Mesenchymal stem cell (in vitro differentiated cells and primary cell): ENCODE measurements around the gene GOLPH3L.
"Not testable (repeated sequence)": the region's sequence is repeated elsewhere in the genome, so short reads cannot be mapped to it uniquely, and the experiment has no call there.

ENCODE experiments used
- DNase-seq: peaks from one replicate; pipeline ENCODE4 v3.0.0-alpha.2; 2013
- H2AFZ ChIP-seq: one replicate; pipeline ENCODE4 v1.6.1; 2013; ENCODE audit warnings: low read depth, mild to moderate bottlenecking, control low read depth, inconsistent platforms, low read length, moderate library complexity
- H2AK5ac ChIP-seq: 2 replicates; pipeline ENCODE4 v1.6.1; 2013; ENCODE audit warnings: low read length, moderate library complexity, mild to moderate bottlenecking, inconsistent platforms; ENCODE audit not compliant: severe bottlenecking
- H2BK120ac ChIP-seq: one replicate; pipeline ENCODE4 v1.6.1; 2013; ENCODE audit warnings: low read depth, mild to moderate bottlenecking, inconsistent platforms, low read length, moderate library complexity
- H2BK12ac ChIP-seq, 2 experiments: one replicate each; pipeline ENCODE4 v1.6.1; 2013; ENCODE audit warnings: inconsistent platforms in 2 of 2, low read length in 2 of 2, mild to moderate bottlenecking in 2 of 2, moderate library complexity in 2 of 2, control low read depth in 1 of 2
- H2BK15ac ChIP-seq: one replicate; pipeline ENCODE4 v1.6.1; 2013; ENCODE audit warnings: mild to moderate bottlenecking, low read depth, inconsistent platforms; ENCODE audit not compliant: poor library complexity, severe bottlenecking
- H2BK5ac ChIP-seq: 2 replicates; pipeline ENCODE4 v1.6.1; 2013; ENCODE audit warnings: low read depth, mild to moderate bottlenecking, low read length, control low read depth, inconsistent platforms; ENCODE audit not compliant: poor library complexity, severe bottlenecking
- H3K14ac ChIP-seq, 2 experiments: one replicate each; pipeline ENCODE4 v1.6.1; 2013; ENCODE audit warnings: inconsistent platforms in 2 of 2, low read length in 2 of 2, control low read depth in 1 of 2, mild to moderate bottlenecking in 1 of 2, moderate library complexity in 1 of 2
- H3K18ac ChIP-seq, 2 experiments: one replicate each; pipeline ENCODE4 v1.6.1; 2013; ENCODE audit warnings: inconsistent platforms in 2 of 2, low read length in 2 of 2, control low read depth in 1 of 2, low read depth in 1 of 2, mild to moderate bottlenecking in 1 of 2
- H3K23ac ChIP-seq, 2 experiments: one replicate each; pipeline ENCODE4 v1.6.1; 2013; ENCODE audit warnings: inconsistent platforms in 2 of 2, low read length in 2 of 2, mild to moderate bottlenecking in 2 of 2, moderate library complexity in 2 of 2, control low read depth in 1 of 2
- H3K27ac ChIP-seq: 2 replicates; pipeline ENCODE4 v1.5.1; 2013; ENCODE audit warnings: mild to moderate bottlenecking, moderate library complexity, low read length, control low read depth, inconsistent platforms; ENCODE audit not compliant: poor library complexity, severe bottlenecking
- H3K27me3 ChIP-seq, 2 experiments: 2 replicates each; pipeline versions ENCODE4 v1.6.1 to v1.7.0; 2013; ENCODE audit warnings: low read length in 2 of 2, mild to moderate bottlenecking in 2 of 2, moderate library complexity in 2 of 2, control low read depth in 1 of 2, inconsistent platforms in 1 of 2; ENCODE audit not compliant: control insufficient read depth in 1 of 2, insufficient read depth in 1 of 2
- H3K36me3 ChIP-seq, 2 experiments: 2 replicates each; pipeline versions ENCODE4 v1.6.1 to v1.7.0; 2013; ENCODE audit warnings: low read length in 2 of 2, control low read depth in 1 of 2, inconsistent platforms in 1 of 2, low read depth in 1 of 2, mild to moderate bottlenecking in 1 of 2; ENCODE audit not compliant: insufficient read depth in 2 of 2, control insufficient read depth in 1 of 2
- H3K4ac ChIP-seq, 2 experiments: one replicate each; pipeline ENCODE4 v1.6.1; 2013; ENCODE audit warnings: inconsistent platforms in 2 of 2, low read length in 2 of 2, mild to moderate bottlenecking in 2 of 2, moderate library complexity in 2 of 2, control low read depth in 1 of 2, low read depth in 1 of 2
- H3K4me1 ChIP-seq: 2 replicates; pipeline ENCODE4 v1.6.1; 2013; ENCODE audit warnings: low read depth, low read length, control low read depth; ENCODE audit not compliant: control insufficient read depth, insufficient read depth
- H3K4me2 ChIP-seq: 2 replicates; pipeline ENCODE4 v1.6.1; 2013; ENCODE audit warnings: low read length, mild to moderate bottlenecking, inconsistent platforms; ENCODE audit not compliant: poor library complexity, severe bottlenecking
- H3K4me3 ChIP-seq, 2 experiments: 2 replicates each; pipeline versions ENCODE4 v1.5.1 to v1.7.0; 2013; ENCODE audit warnings: low read length in 2 of 2, mild to moderate bottlenecking in 2 of 2, control low read depth in 1 of 2, low read depth in 1 of 2; ENCODE audit not compliant: insufficient read depth in 1 of 2
- H3K79me1 ChIP-seq: replicated peaks from 2 replicates; pipeline ENCODE4 v1.6.1; 2013; ENCODE audit warnings: mild to moderate bottlenecking, control low read depth, low read length, inconsistent platforms; ENCODE audit not compliant: poor library complexity, severe bottlenecking
- H3K9ac ChIP-seq: 2 replicates; pipeline ENCODE4 v1.7.0; 2013; ENCODE audit warnings: mild to moderate bottlenecking, low read length, moderate library complexity
- H3K9me3 ChIP-seq: 2 replicates; pipeline ENCODE4 v1.7.0; 2013; ENCODE audit warnings: mild to moderate bottlenecking, low read length; ENCODE audit not compliant: control insufficient read depth
- H4K8ac ChIP-seq: one replicate; pipeline ENCODE4 v1.6.1; 2013; ENCODE audit warnings: inconsistent platforms, mild to moderate bottlenecking, low read length, moderate library complexity
- H4K91ac ChIP-seq: one replicate; pipeline ENCODE4 v1.6.1; 2013; ENCODE audit warnings: mild to moderate bottlenecking, low read length, inconsistent platforms
- WGBS: methylation state at CpG from one replicate; pipeline ENCODE4 v1.1.7; 2013; ENCODE audit warnings: mixed read lengths; 5-methylcytosine and 5-hydroxymethylcytosine counted together

Gene GOLPH3L

DNA sequence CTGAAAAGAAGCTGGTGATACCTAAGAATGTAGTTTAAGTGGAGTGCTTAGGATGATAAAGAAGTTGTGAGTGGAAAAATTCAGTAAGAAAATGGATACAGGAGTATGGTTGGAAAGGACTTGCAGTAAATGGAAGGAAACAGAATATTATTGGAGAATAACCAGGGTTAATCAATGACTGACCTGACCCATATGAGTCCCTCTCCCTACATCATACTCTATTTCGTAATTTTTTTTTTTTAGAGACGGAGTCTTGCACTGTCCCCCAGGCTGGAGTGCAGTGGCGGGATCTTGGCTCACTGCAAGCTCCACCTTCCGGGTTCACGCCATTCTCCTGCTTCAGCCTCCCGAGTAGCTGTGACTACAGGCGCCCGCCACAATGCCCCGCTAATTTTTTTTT, 34.1 kb downstream of the GOLPH3L start:
- Histone ChIP-seq H3K14ac (no peak overlapping the region), H3K18ac (no peak overlapping the region), H2AFZ (no peak overlapping the region), H3K23ac (no peak overlapping the region), H2BK5ac (no peak overlapping the region), H3K4ac (no peak overlapping the region), H3K27ac (no peak overlapping the region), H4K91ac (no peak overlapping the region), H3K9me3 (no peaks in the 10 kb centered on the region), H4K8ac (no peak overlapping the region), H2BK12ac (no peak overlapping the region), H3K4me2 (no peak overlapping the region), H3K27me3 (no peaks in the 10 kb centered on the region), H2AK5ac (no peak overlapping the region), H3K9ac (no peak overlapping the region), H2BK120ac (no peak overlapping the region), H3K36me3 (peaks cover 4 to 37% of the 10 kb centered on the region in 2 experiments), H3K4me1 (no peaks in the 10 kb centered on the region), H2BK15ac (no peak overlapping the region), H3K4me3 (no peak overlapping the region), H3K79me1 (peaks cover 1% of the 10 kb centered on the region)
- no peak for DNase-seq
- WGBS, result 98% methylated on average over 9 of the region's 9 CpGs

DNA sequence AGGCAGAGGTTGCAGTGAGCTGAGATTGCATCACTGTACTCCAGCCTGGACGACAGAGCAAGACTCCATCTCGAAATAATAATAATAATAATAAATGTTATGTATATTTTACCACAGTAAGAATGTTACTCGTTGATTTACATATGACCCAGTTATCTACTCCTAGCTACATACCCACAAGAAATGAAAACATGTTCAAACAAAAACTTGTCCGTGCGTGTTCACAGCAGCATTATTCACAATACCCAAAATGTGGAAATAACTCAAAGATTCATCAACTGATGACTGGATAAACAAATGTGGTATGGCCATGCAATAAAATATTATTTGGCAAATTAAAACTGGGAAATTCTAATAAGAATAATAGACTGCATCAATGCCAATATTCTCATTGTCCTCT, 35.8 kb downstream of the GOLPH3L start:
- H3K23ac ChIP-seq, result no peak overlapping the region
- 98% methylated on average over 3 of the region's 5 CpGs for WGBS
- H3K4me2 ChIP-seq, result no peak overlapping the region
- H2BK15ac ChIP-seq, result no peak overlapping the region
- H3K27me3 ChIP-seq, result no peaks in the 10 kb centered on the region
- H3K18ac ChIP-seq, result no peak overlapping the region
- H3K4ac ChIP-seq, result no peak overlapping the region
- peaks cover 4 to 37% of the 10 kb centered on the region in 2 experiments for H3K36me3 ChIP-seq
- no peak overlapping the region for H2BK120ac ChIP-seq
- H2AFZ ChIP-seq, result no peak overlapping the region
- H3K4me1 ChIP-seq, result no peaks in the 10 kb centered on the region
- no peak overlapping the region for H3K9ac ChIP-seq
- H3K27ac ChIP-seq, result no peak overlapping the region
- H3K4me3 ChIP-seq, result no peak overlapping the region
- H4K8ac ChIP-seq, result no peak overlapping the region
- H4K91ac ChIP-seq, result no peak overlapping the region
- H2BK5ac ChIP-seq, result no peak overlapping the region
- H3K79me1 ChIP-seq, result peaks cover 1% of the 10 kb centered on the region
- H3K14ac ChIP-seq, result no peak overlapping the region
- no peaks in the 10 kb centered on the region for H3K9me3 ChIP-seq
- DNase-seq, result no peak
- no peak overlapping the region for H2AK5ac ChIP-seq
- no peak overlapping the region for H2BK12ac ChIP-seq

DNA sequence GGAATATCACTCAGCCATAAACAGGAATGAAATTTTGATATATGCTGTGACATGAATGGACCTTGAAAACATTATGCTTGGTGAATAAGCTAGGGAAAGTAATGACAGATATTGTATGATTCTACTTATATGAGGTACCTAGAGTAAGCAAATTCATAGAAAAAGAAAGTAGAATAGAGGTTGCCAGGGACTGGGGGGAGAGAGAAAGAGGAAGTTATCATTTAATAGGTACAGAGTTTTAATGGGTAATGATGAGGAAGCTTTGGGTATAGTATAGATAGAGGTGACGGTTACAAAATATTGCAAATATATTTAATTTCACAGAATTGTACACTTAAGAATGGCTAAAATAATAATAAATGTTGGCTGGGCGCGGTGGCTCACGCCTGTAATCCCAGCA, 36.4 kb downstream of the GOLPH3L start:
- Histone ChIP-seq H3K4me3 (no peak overlapping the region), H4K8ac (no peak overlapping the region), H3K4ac (no peak overlapping the region), H3K36me3 (peaks cover 4 to 37% of the 10 kb centered on the region in 2 experiments), H3K23ac (no peak overlapping the region), H3K18ac (no peak overlapping the region), H3K27ac (no peak overlapping the region), H2BK5ac (no peak overlapping the region), H2BK12ac (no peak overlapping the region), H4K91ac (no peak overlapping the region), H2BK120ac (no peak overlapping the region), H3K9ac (no peak overlapping the region), H3K14ac (no peak overlapping the region), H3K9me3 (no peaks in the 10 kb centered on the region), H3K79me1 (peaks cover 1% of the 10 kb centered on the region), H3K4me2 (no peak overlapping the region), H2BK15ac (no peak overlapping the region), H3K4me1 (no peaks in the 10 kb centered on the region), H2AK5ac (no peak overlapping the region), H2AFZ (no peak overlapping the region), H3K27me3 (no peaks in the 10 kb centered on the region)
- 100% methylated on average over 3 of the region's 4 CpGs for WGBS
- DNase-seq, result no peak

DNA sequence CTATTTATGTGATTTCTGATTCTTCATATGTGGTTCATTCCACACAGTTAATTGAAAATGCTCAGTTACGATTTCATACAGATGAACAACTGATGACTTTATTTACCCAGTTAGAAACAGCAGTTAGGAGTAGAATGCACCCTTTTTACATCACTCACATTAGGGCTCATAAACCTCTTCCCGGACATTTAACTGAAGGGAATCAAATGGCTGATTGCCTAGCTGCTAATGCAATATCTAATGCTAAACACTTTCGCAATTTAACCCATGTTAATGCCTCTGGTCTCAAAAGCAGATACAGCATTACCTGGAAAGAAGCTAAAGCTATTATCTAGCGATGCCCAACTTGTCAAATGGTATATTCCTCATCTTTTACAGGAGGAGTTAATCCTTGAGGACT, 39.9 kb downstream of the GOLPH3L start:
- H3K27ac ChIP-seq, H3K14ac ChIP-seq, H3K9ac ChIP-seq, H3K27me3 ChIP-seq, DNase-seq, H3K9me3 ChIP-seq, H2AK5ac ChIP-seq, H3K79me1 ChIP-seq, H2BK120ac ChIP-seq, H2BK12ac ChIP-seq, H4K91ac ChIP-seq, H3K4me2 ChIP-seq, H2BK5ac ChIP-seq, H4K8ac ChIP-seq, H2AFZ ChIP-seq, H3K18ac ChIP-seq, H3K4me3 ChIP-seq, H2BK15ac ChIP-seq, H3K4me1 ChIP-seq, H3K4ac ChIP-seq, H3K23ac ChIP-seq: not testable (repeated sequence)
- 98% methylated on average over 3 of the region's 4 CpGs for WGBS
- peaks cover 9 to 27% of the 10 kb centered on the region in 2 experiments for H3K36me3 ChIP-seq
